Stimulated activated naive CD8-positive, alpha-beta T cell treated with anti-CD3 and anti-CD28 coated beads, Interleukin-15, amount 100 ng/mL, for 72 hours (primary cell): ENCODE results near the gene DTX2.
"Not testable (repeated sequence)": the region's sequence is repeated elsewhere in the genome, so short reads cannot be mapped to it uniquely, and the experiment has no call there.

ENCODE experiments used
- ATAC-seq: fragments of 150-1000 bp; cut with Tn5 transposase; 2 replicates; pipeline ENCODE4 v1.10.0; 2021; ENCODE audit warnings: mild to moderate bottlenecking, moderate library complexity
- DNase-seq, 2 donors: peaks; one replicate each; pipeline ENCODE4 v3.0.0; 2021 to 2022
- H3K27ac Mint-ChIP-seq, 2 donors: one replicate each; pipeline ENCODE4 v1.8.0; 2022; ENCODE audit warnings: mild to moderate bottlenecking in 2 of 2, mixed read lengths in 2 of 2, moderate library complexity in 2 of 2
- H3K27me3 Mint-ChIP-seq: one replicate; pipeline ENCODE4 v1.8.0; 2022; ENCODE audit warnings: mixed read lengths
- H3K4me1 Mint-ChIP-seq: one replicate; pipeline ENCODE4 v1.8.0; 2022; ENCODE audit warnings: mild to moderate bottlenecking, mixed read lengths
- H3K4me3 Mint-ChIP-seq, 2 donors: one replicate each; pipeline ENCODE4 v1.8.0; 2022; ENCODE audit warnings: mild to moderate bottlenecking in 2 of 2, mixed read lengths in 2 of 2, moderate library complexity in 1 of 2
- H3K9me3 Mint-ChIP-seq, 2 donors: one replicate each; pipeline ENCODE4 v1.8.0; 2022; ENCODE audit warnings: mixed read lengths in 2 of 2

The DTX2 gene

DNA sequence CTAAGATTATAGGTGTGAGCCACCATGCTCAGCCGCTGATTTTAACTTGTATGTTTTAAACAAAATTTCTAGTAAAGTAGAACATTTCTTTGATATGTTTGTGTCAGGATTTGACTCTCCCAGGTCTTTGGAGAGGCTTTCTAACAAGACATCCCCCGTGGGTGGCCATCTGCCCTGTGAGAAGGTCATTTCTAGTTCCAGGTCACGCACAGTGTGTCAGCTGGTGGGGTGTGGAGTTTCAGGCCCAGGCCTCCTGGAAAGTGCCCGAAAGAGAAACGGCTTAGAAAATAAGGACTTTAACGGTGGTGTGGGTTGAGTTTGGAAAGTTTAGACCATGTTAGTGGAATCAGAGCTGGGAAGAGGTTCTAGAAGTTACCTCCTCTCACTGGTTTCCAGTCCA lies 11.6 kb downstream of the DTX2 start:
- not testable (repeated sequence) for DNase-seq, H3K27me3 Mint-ChIP-seq, H3K4me1 Mint-ChIP-seq, H3K9me3 Mint-ChIP-seq, H3K4me3 Mint-ChIP-seq, H3K27ac Mint-ChIP-seq, ATAC-seq

DNA sequence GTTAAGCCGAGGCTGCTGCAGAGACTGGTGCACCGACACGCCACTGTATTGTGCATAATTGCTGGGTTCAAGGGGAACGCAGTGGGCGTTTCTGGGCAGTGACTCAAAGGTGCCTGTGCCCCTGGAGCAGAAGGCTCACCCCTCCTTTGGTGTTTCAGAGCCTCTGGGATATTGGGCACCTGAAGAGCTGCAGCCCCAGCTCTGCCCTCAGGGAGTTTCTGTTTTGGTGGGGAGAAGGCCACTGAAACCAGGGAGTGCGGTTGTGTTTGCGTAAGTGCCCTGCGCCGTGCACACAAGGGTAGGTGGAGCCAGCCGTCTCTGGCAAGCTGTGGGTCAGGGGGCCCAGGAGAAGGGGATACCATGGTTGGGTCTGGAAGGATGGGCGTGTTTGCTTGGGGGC lies 14.8 kb downstream of the DTX2 start:
- ATAC-seq, H3K9me3 Mint-ChIP-seq, H3K27me3 Mint-ChIP-seq: not testable (repeated sequence)

DNA sequence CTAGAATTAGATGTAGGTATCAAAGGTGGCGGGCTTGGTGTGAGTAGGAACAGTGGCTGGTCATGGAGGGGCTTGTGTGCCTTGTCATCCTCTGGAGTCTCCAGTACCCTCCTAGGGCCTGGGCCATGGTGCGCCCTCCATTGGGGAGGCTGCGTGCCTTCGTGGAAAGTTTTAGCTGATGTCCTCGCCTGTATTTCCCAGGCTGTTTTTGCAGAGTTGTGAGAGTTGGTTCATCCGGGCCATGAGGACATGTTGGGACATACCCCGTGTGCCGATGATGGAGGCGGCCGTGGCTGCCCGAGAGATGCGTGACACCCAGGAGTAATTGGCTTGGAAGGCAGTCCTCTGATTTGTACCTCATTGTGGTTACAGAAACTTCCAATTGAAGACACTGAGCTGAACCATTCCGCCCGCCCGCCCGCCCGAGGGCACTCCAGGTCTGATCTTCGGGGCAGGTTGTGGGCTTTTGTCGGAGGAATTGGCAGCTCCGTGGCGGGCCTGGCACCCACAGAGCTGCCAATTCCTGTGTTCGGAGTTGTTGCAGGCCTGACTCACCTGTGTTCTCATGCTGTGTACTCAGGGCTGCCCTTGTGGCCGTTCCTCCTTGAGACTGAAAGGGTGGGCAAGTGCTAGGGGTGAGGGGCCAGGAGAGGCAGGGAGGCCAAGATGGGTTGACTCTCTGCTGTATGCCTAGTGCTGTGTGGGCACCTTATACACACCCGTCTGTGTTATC lies 15.4 kb downstream of the DTX2 start:
- not testable (repeated sequence) for H3K4me3 Mint-ChIP-seq, H3K27ac Mint-ChIP-seq, DNase-seq, H3K9me3 Mint-ChIP-seq, H3K27me3 Mint-ChIP-seq, ATAC-seq, H3K4me1 Mint-ChIP-seq

More for the DNA sequence above, 14.8 kb downstream of the DTX2 start:
- H3K4me3 Mint-ChIP-seq, DNase-seq, H3K4me1 Mint-ChIP-seq: not testable (repeated sequence)
- H3K27ac Mint-ChIP-seq, result peak overlapping the region in 1 of 2 donors; percentile 83

GRCh38 chr7:76479628-76480027 lies 18.1 kb downstream of the DTX2 start:
- Mint-ChIP-seq H3K27ac (peak overlapping the region; percentile 59 to 96), H3K4me3 (peak overlapping the region in 1 of 2 donors; percentile 49), H3K4me1 (peaks cover 10% of the 10 kb centered on the region)
- ATAC-seq (peak; percentile 70), DNase-seq (peak in 1 of 2 donors; percentile 33)
- not testable (repeated sequence) for H3K9me3 Mint-ChIP-seq, H3K27me3 Mint-ChIP-seq

- H3K4me1 Mint-ChIP-seq, result peaks cover 10% of the 10 kb centered on the region
Measured at GRCh38 chr7:76480403-76481253, 19.1 kb downstream of the DTX2 start.

DNA sequence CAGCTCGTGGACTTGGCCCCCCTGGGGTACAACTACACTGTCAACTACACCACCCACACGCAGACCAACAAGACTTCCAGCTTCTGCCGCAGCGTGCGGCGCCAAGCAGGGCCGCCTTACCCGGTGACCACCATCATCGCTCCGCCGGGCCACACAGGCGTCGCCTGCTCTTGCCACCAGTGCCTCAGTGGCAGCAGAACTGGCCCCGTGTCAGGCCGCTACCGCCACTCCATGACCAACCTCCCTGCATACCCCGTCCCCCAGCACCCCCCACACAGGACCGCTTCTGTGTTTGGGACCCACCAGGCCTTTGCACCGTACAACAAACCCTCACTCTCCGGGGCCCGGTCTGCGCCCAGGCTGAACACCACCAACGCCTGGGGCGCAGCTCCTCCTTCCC lies 21.2 kb downstream of the DTX2 start:
- not testable (repeated sequence) for H3K27me3 Mint-ChIP-seq, DNase-seq, H3K27ac Mint-ChIP-seq, H3K9me3 Mint-ChIP-seq, ATAC-seq, H3K4me1 Mint-ChIP-seq, H3K4me3 Mint-ChIP-seq

More at GRCh38 chr7:76480403-76481253, 19.1 kb downstream of the DTX2 start:
- ATAC-seq, DNase-seq, H3K9me3 Mint-ChIP-seq, H3K27me3 Mint-ChIP-seq: not testable (repeated sequence)
- Mint-ChIP-seq H3K27ac (peak overlapping the region; percentile 49 to 59), H3K4me3 (peak overlapping the region in 1 of 2 donors; percentile 6)

GRCh38 chr7:76483081-76483480 lies 21.6 kb downstream of the DTX2 start:
- ATAC-seq, H3K27me3 Mint-ChIP-seq, H3K4me1 Mint-ChIP-seq, DNase-seq, H3K9me3 Mint-ChIP-seq, H3K4me3 Mint-ChIP-seq, H3K27ac Mint-ChIP-seq: not testable (repeated sequence)

GRCh38 chr7:76484456-76484855 lies 22.9 kb downstream of the DTX2 start:
- not testable (repeated sequence) for H3K9me3 Mint-ChIP-seq, H3K4me1 Mint-ChIP-seq, ATAC-seq, H3K27ac Mint-ChIP-seq, H3K4me3 Mint-ChIP-seq, DNase-seq, H3K27me3 Mint-ChIP-seq

GRCh38 chr7:76485822-76486610 lies 24.5 kb downstream of the DTX2 start:
- not testable (repeated sequence) for H3K4me3 Mint-ChIP-seq, H3K27me3 Mint-ChIP-seq, DNase-seq, H3K9me3 Mint-ChIP-seq, H3K27ac Mint-ChIP-seq, H3K4me1 Mint-ChIP-seq
- peak; percentile 53 for ATAC-seq

DNA sequence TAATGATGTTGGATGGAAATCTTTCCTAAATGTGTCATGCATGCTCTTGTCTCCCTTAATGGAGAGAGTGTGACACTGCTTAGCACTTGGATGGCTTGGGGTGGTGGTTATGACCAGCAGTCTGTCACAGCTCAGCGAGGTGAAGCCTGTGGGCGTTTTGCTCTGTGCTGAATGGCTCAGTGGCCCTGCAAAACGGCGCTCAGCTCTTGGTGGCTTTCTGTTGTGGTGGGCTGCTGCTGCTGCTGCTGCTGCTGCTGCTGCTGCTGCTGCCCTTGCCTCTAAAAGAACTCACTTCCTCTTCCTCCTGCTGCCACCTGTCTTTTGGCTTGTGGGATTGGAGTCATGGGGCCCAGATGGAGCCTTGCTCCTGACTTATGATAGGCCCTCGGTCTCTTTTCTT lies 25.1 kb downstream of the DTX2 start:
- Mint-ChIP-seq H3K4me3 (peak overlapping the region; percentile 29 to 42), H3K27ac (peak overlapping the region in 1 of 2 donors; percentile 69)
- not testable (repeated sequence) for H3K4me1 Mint-ChIP-seq, H3K27me3 Mint-ChIP-seq, H3K9me3 Mint-ChIP-seq
- ATAC-seq (peak; percentile 98), DNase-seq (peak; percentile 29 to 58)

DNA sequence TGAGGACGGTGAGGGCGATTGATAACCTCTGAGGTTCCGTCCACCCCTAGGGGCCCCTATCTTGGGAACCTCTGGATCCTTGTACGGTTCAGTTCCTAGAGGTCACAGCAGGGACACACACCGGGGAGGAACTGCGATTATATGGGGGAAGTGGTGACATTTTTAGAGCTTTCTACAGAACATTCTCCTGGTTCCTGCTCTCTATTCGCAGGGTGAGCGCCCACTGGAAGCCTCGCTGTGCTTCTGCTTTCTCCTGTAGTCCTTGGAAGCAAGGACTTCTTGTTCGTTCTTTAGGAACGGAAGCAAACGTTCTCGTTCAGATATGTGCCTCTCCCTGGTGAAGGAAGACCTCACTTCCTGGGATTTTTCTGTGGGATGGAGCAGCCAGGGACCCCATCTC lies 26.5 kb downstream of the DTX2 start:
- DNase-seq, H3K4me3 Mint-ChIP-seq, H3K4me1 Mint-ChIP-seq, ATAC-seq, H3K27me3 Mint-ChIP-seq, H3K9me3 Mint-ChIP-seq, H3K27ac Mint-ChIP-seq: not testable (repeated sequence)

DNA sequence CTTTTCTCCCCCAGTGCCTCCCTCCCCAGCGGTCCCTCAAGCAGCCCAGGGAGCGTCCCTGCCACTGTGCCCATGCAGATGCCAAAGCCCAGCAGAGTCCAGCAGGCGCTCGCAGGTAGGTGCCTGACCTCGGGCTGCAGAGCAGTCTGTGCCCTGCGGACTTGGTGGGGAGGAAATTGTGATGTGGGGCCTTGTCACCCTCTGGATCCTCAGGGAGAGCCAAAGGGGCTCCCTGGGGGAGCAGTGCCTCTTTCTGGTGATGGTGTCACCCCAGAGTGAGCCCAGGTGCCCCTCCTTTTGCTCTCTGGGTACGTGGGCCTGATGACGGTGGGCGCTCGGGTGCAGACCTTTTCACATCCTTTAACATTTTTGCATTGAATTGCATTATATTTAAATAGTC lies 30.6 kb downstream of the DTX2 start:
- ATAC-seq, DNase-seq, H3K27me3 Mint-ChIP-seq, H3K4me1 Mint-ChIP-seq, H3K4me3 Mint-ChIP-seq, H3K9me3 Mint-ChIP-seq, H3K27ac Mint-ChIP-seq: not testable (repeated sequence)

GRCh38 chr7:76495717-76496116 lies 34.2 kb downstream of the DTX2 start:
- not testable (repeated sequence) for H3K4me3 Mint-ChIP-seq, H3K27ac Mint-ChIP-seq, H3K4me1 Mint-ChIP-seq, H3K27me3 Mint-ChIP-seq, H3K9me3 Mint-ChIP-seq, ATAC-seq, DNase-seq

DNA sequence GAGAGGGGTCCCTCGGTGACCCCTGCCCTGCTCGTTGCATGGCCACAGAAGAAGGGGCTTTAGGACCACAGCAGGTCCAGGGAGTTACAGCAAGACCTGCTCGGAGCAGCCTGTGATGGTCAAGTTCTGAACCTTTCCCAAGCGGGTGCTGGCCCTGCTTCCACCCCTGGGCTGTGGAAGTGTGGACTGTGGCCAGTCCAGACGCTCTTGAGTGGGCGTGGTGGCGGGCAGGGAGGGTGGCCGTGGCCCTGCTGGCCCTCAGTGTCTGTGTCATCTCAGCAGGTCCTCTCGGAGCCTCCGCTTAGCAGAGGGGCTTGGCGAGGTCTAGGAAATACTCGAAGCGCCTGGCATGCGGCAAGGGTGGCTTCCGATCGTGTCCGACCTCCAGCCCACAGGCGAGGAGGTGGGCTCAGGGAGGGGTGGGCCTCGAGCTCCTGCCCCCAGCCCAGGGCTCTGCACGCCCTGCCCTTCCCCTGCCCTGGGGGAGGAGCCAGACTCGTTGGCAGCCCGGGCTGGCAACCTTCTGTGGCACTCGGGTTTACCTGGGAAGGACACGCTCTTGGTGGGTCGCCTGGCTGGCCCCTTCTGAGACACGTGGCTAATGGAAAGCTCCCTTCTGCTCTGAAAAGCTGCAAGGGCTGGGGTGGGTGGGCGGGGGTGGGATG lies 36.5 kb downstream of the DTX2 start:
- DNase-seq, H3K27ac Mint-ChIP-seq, H3K4me1 Mint-ChIP-seq, H3K27me3 Mint-ChIP-seq, H3K9me3 Mint-ChIP-seq, H3K4me3 Mint-ChIP-seq, ATAC-seq: not testable (repeated sequence)

DNA sequence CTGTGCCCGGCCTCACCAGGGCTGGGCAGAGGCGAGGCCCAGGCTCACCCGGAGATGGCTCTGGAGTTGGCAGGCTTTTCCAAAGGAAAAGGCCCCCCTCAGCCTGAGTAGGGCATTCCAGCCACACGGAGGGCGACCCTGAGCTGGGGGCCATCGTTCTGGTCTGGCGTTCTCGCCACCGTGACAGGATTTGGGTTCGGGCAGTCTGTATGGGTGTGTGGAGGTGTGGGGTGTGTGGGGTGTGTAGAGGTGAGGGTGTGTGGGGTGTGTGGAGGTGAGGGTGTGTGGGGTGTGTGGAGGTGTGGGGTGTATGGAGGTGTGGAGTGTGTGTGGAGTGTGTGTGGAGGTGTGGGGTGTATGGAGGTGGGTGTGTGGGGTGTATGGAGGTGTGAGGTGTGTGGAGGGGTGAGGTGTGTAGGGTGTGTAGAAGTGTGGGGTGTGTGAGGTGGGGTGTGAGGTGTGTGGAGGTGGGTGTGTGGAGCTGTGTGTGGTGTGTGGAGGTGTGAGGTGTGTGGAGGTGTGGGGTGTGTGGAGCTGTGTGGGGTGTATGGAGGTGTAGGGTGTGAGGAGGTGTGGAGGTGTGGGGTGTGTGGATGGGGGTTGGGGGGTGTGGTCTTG lies 37.2 kb downstream of the DTX2 start:
- not testable (repeated sequence) for H3K27ac Mint-ChIP-seq, H3K4me3 Mint-ChIP-seq, H3K4me1 Mint-ChIP-seq, H3K27me3 Mint-ChIP-seq, DNase-seq, H3K9me3 Mint-ChIP-seq
- ATAC-seq, result peak; percentile 67
